Neuronal stem cell (in vitro differentiated cells): ENCODE measurements around the gene SAMD14.

Source experiments
- DNase-seq: peaks from one replicate; pipeline ENCODE4 v3.0.0-alpha.2; 2013; ENCODE audit warnings: low spot score
- H2AFZ ChIP-seq: one replicate; pipeline ENCODE4 v1.6.1; 2013; ENCODE audit warnings: mild to moderate bottlenecking, low read length, inconsistent platforms
- H2AK5ac ChIP-seq: 2 replicates; pipeline ENCODE4 v1.6.1; 2013; ENCODE audit warnings: low read depth, mild to moderate bottlenecking, inconsistent platforms, low read length, moderate library complexity, mixed read lengths
- H2BK120ac ChIP-seq: 2 replicates; pipeline ENCODE4 v1.6.1; 2013; ENCODE audit warnings: low read depth, mild to moderate bottlenecking, inconsistent platforms, low read length, moderate library complexity, mixed read lengths
- H2BK12ac ChIP-seq: one replicate; pipeline ENCODE4 v1.6.1; 2013; ENCODE audit warnings: low read length, inconsistent platforms
- H2BK15ac ChIP-seq: 2 replicates; pipeline ENCODE4 v1.6.1; 2013; ENCODE audit warnings: mild to moderate bottlenecking, low read length, inconsistent platforms, mixed read lengths
- H2BK5ac ChIP-seq: one replicate; pipeline ENCODE4 v1.6.1; 2013; ENCODE audit warnings: inconsistent platforms, mild to moderate bottlenecking, low read length, moderate library complexity
- H3K14ac ChIP-seq: one replicate; pipeline ENCODE4 v1.6.1; 2013; ENCODE audit warnings: low read length, inconsistent platforms
- H3K18ac ChIP-seq: 2 replicates; pipeline ENCODE4 v1.6.1; 2013; ENCODE audit warnings: low read length, inconsistent platforms
- H3K23ac ChIP-seq: 2 replicates; pipeline ENCODE4 v1.6.1; 2013; ENCODE audit warnings: low read depth, mild to moderate bottlenecking, mixed read lengths, low read length, inconsistent platforms; ENCODE audit not compliant: poor library complexity
- H3K27ac ChIP-seq: replicated peaks from 3 replicates; pipeline ENCODE4 v1.5.1; 2013; ENCODE audit warnings: low read length, inconsistent platforms
- H3K27me3 ChIP-seq, 3 experiments: 2 replicates each; pipeline ENCODE4 v1.6.1; 2013; ENCODE audit warnings: low read length in 3 of 3, mild to moderate bottlenecking in 2 of 3, inconsistent platforms in 1 of 3, low read depth in 1 of 3, mixed read lengths in 1 of 3, moderate library complexity in 1 of 3; ENCODE audit not compliant: control insufficient read depth in 3 of 3, insufficient read depth in 3 of 3
- H3K36me3 ChIP-seq, 2 donors: replicated peaks in 1 of 2; 2 replicates each; pipeline ENCODE4 v1.6.1; 2013; ENCODE audit warnings: low read length in 2 of 2; ENCODE audit not compliant: control insufficient read depth in 2 of 2, insufficient read depth in 2 of 2
- H3K4ac ChIP-seq: 2 replicates; pipeline ENCODE4 v1.6.1; 2013; ENCODE audit warnings: inconsistent platforms, mild to moderate bottlenecking, low read length, moderate library complexity
- H3K4me1 ChIP-seq, 2 donors: 1 replicate in 1 of 2; 2 replicates in 1 of 2; pipeline ENCODE4 v1.6.1; 2013; ENCODE audit warnings: low read length in 2 of 2, low read depth in 1 of 2; ENCODE audit not compliant: control insufficient read depth in 2 of 2, insufficient read depth in 1 of 2
- H3K4me2 ChIP-seq: one replicate; pipeline ENCODE4 v1.6.1; 2013; ENCODE audit warnings: mild to moderate bottlenecking, low read length, inconsistent platforms; ENCODE audit not compliant: insufficient read depth, poor library complexity, severe bottlenecking
- H3K4me3 ChIP-seq, 2 donors: 2 replicates each; pipeline ENCODE4 v1.5.1; 2013; ENCODE audit warnings: low read length in 2 of 2, mild to moderate bottlenecking in 2 of 2, inconsistent platforms in 1 of 2, moderate library complexity in 1 of 2
- H3K79me1 ChIP-seq: one replicate; pipeline ENCODE4 v1.6.1; 2013; ENCODE audit warnings: low read depth, mild to moderate bottlenecking, inconsistent platforms, low read length, moderate library complexity
- H3K9ac ChIP-seq: one replicate; pipeline ENCODE4 v1.6.1; 2013; ENCODE audit warnings: mild to moderate bottlenecking, low read depth, low read length, inconsistent platforms; ENCODE audit not compliant: poor library complexity
- H3K9me3 ChIP-seq, 2 donors: replicated peaks in 1 of 2; 2 replicates each; pipeline versions ENCODE3 to v1.6.1; 2013; ENCODE audit warnings: low read length in 2 of 2, mild to moderate bottlenecking in 2 of 2, inconsistent platforms in 1 of 2, low read depth in 1 of 2, mixed read lengths in 1 of 2, moderate library complexity in 1 of 2; ENCODE audit not compliant: control insufficient read depth in 2 of 2, insufficient read depth in 1 of 2
- H4K8ac ChIP-seq: one replicate; pipeline ENCODE4 v1.6.1; 2013; ENCODE audit warnings: low read depth, mild to moderate bottlenecking, inconsistent platforms, low read length, moderate library complexity
- H4K91ac ChIP-seq: one replicate; pipeline ENCODE4 v1.6.1; 2013; ENCODE audit warnings: low read length, low read depth, mild to moderate bottlenecking, inconsistent platforms; ENCODE audit not compliant: poor library complexity
- WGBS, 2 donors: extraction: QIAGEN DNeasy Blood & Tissue Kit; methylation state at CpG; one replicate each; pipeline ENCODE4 v1.1.7; 2013; ENCODE audit warnings: missing lambda C conversion rate in 2 of 2, mixed read lengths in 1 of 2; ENCODE audit not compliant: insufficient read length in 2 of 2, insufficient replicate concordance in 1 of 2; ENCODE audit errors: extremely low coverage in 2 of 2; 5-methylcytosine and 5-hydroxymethylcytosine counted together

Gene SAMD14

DNA sequence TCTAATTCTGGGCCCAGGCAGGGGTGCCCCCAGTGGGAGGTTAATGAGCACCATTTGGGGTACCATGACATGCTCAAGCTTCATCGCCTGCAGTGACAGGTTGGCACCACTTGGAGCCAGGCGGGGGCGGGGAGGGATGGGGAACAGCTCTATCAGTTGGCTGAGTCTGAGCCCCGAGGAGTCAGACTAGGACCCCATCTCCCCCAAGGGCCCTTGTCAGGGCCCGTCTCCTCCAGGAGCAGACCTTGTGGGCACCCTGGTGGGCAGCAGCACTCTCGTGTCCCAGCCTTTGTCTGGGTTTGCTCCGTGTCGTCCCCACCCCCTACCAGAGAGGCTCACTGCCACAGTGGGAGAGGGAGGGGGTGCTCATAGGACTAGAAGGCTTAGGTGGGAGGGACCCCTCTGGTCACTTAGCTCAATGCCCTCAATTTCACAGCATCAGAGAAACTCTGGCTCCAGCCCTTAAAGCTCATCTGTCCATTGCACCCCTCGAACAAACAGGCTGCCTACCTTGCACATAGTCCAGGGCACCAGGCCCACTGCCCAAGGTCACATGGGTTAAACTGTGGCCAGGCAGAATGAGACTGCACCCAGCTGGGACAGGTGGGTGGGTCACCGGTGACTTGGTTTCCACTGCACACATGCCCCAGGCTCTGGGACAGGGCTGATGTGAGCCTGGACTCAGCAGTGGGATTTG lies 16.4 kb upstream of the SAMD14 start:
- peak overlapping the region in 1 of 2 donors; percentile 18 for H3K4me3 ChIP-seq
- WGBS, 2 donors = no CpG with 5 or more reads among the region's 10 CpGs

GRCh38 chr17:50145532-50146229 lies 15.7 kb upstream of the SAMD14 start:
- Histone ChIP-seq H2AK5ac (no peak overlapping the region), H3K4me2 (no peak overlapping the region), H3K9ac (peak overlapping the region; percentile 44), H3K27me3 (no peaks in the 10 kb centered on the region), H3K18ac (peak overlapping the region; percentile 28), H2BK12ac (no peak overlapping the region), H2BK5ac (peak overlapping the region; percentile 66), H3K4me1 (peaks cover 15 to 22% of the 10 kb centered on the region in 2 donors), H3K4me3 (no peak overlapping the region), H3K27ac (no peak overlapping the region), H2AFZ (no peak overlapping the region), H3K36me3 (peaks cover 39 to 61% of the 10 kb centered on the region in 2 donors), H4K8ac (no peak overlapping the region), H2BK15ac (no peak overlapping the region), H3K4ac (no peak overlapping the region), H3K14ac (peak overlapping the region; percentile 38), H3K9me3 (peaks cover 0 to 6% of the 10 kb centered on the region in 2 donors), H4K91ac (no peak overlapping the region), H3K23ac (no peak overlapping the region), H2BK120ac (peak overlapping the region; percentile 54), H3K79me1 (peaks cover 21% of the 10 kb centered on the region)
- no CpG with 5 or more reads among the region's 11 CpGs for WGBS, 2 donors
- no peak for DNase-seq

More for the DNA sequence above, 16.4 kb upstream of the SAMD14 start:
- H2AFZ ChIP-seq = no peak overlapping the region
- peak overlapping the region; percentile 66 for H2BK5ac ChIP-seq
- peaks cover 33 to 54% of the 10 kb centered on the region in 2 donors for H3K36me3 ChIP-seq
- H4K8ac ChIP-seq = no peak overlapping the region
- H3K23ac ChIP-seq = no peak overlapping the region
- H3K9ac ChIP-seq = peak overlapping the region; percentile 73
- no peak overlapping the region for H4K91ac ChIP-seq
- H2BK120ac ChIP-seq = no peak overlapping the region
- H3K27me3 ChIP-seq = no peaks in the 10 kb centered on the region
- no peak overlapping the region for H3K27ac ChIP-seq
- no peak overlapping the region for H2BK15ac ChIP-seq
- H3K4me1 ChIP-seq = peaks cover 15 to 22% of the 10 kb centered on the region in 2 donors
- peaks cover 21% of the 10 kb centered on the region for H3K79me1 ChIP-seq
- H2BK12ac ChIP-seq = no peak overlapping the region
- H3K14ac ChIP-seq = peak overlapping the region; percentile 38
- H3K4me2 ChIP-seq = no peak overlapping the region
- no peak for DNase-seq
- peaks cover 0 to 4% of the 10 kb centered on the region in 2 donors for H3K9me3 ChIP-seq
- no peak overlapping the region for H3K4ac ChIP-seq
- H2AK5ac ChIP-seq = no peak overlapping the region
- H3K18ac ChIP-seq = peak overlapping the region; percentile 36

DNA sequence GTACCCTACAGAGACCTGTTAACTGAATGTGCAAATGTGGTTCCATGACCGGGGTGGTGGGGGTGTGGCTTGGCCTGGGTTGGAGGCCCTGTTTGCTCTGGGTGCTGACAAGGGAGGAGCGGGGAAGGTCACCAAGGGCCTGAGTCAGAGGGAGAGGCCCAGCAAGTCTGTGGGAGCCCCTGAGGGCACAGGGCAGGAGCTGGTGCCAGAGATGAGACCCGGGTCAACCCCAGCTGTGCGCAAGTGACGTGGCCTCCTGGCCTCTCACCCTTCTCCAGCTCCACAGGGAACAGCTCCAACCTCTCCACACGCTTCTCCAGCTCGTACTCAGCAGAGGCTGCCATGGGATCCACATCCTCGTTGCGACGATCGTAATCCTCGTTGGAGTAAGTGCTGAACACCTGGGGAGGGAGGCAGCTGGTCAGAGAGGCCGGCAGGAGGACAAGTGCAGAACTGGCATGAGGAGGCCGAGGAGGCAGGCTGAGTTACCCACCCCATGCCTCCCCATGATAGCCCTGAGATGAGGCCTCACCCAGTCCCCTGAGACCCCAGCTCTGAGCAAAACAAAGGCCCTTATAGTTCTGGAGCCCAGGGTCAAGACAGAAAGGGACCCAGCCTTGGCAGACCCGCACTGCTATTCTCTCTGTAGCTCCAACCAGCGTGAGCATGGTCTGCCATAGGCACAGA lies 15.0 kb upstream of the SAMD14 start:
- no CpG with 5 or more reads among the region's 16 CpGs for WGBS, 2 donors

GRCh38 chr17:50144355-50144754 lies 14.4 kb upstream of the SAMD14 start:
- Histone ChIP-seq H3K9me3 (peaks cover 0 to 8% of the 10 kb centered on the region in 2 donors), H2BK12ac (no peak overlapping the region), H3K27me3 (no peaks in the 10 kb centered on the region), H3K4me3 (no peak overlapping the region), H2BK5ac (no peak overlapping the region), H3K4me1 (peaks cover 15 to 23% of the 10 kb centered on the region in 2 donors), H2BK15ac (no peak overlapping the region), H3K14ac (no peak overlapping the region), H2BK120ac (no peak overlapping the region), H3K9ac (no peak overlapping the region), H3K18ac (no peak overlapping the region), H3K4me2 (no peak overlapping the region), H4K8ac (no peak overlapping the region), H3K79me1 (peaks cover 14% of the 10 kb centered on the region), H3K27ac (no peak overlapping the region), H3K23ac (peak overlapping the region; percentile 18), H3K4ac (no peak overlapping the region), H4K91ac (no peak overlapping the region), H2AFZ (no peak overlapping the region), H2AK5ac (no peak overlapping the region), H3K36me3 (peaks cover 49 to 74% of the 10 kb centered on the region in 2 donors)
- WGBS, 2 donors = no CpG with 5 or more reads among the region's 6 CpGs
- DNase-seq = no peak

More for the DNA sequence above, 15.0 kb upstream of the SAMD14 start:
- Histone ChIP-seq H2AFZ (no peak overlapping the region), H3K4ac (no peak overlapping the region), H3K4me3 (no peak overlapping the region), H3K4me2 (no peak overlapping the region), H3K9me3 (peaks cover 0 to 8% of the 10 kb centered on the region in 2 donors), H3K4me1 (peaks cover 15 to 23% of the 10 kb centered on the region in 2 donors), H3K23ac (peak overlapping the region; percentile 63), H2BK5ac (no peak overlapping the region), H3K18ac (peak overlapping the region; percentile 11), H3K27ac (no peak overlapping the region), H3K79me1 (peaks cover 19% of the 10 kb centered on the region), H4K8ac (no peak overlapping the region), H3K14ac (no peak overlapping the region), H2BK12ac (no peak overlapping the region), H3K36me3 (peaks cover 44 to 68% of the 10 kb centered on the region in 2 donors), H3K27me3 (no peaks in the 10 kb centered on the region), H2BK15ac (no peak overlapping the region), H2AK5ac (no peak overlapping the region), H3K9ac (peak overlapping the region; percentile 44), H2BK120ac (peak overlapping the region; percentile 54), H4K91ac (no peak overlapping the region)
- no peak for DNase-seq
